ENCODE results near the gene VTN.

GRCh38 chr17:28364665-28365363 is 5.3 kb downstream of the VTN start, which contains the start of gene SEBOX:
- TF ChIP-seq POLR2A (IDR thresholded peaks at IDR 0.05) = no peak
- TF ChIP-seq CTCF (IDR thresholded peaks at IDR 0.05) = no peak
